Sigmoid colon (tissue), 7 donors: ENCODE results near the gene TNNI3K. TPM values are rescaled to one million over a fixed set of nuclear protein-coding genes. Genes with fewer than 3 reads are reported as not detected.

Experiments used
- DNase-seq: peaks from one replicate; pipeline ENCODE4 v3.0.0-alpha.2; 2019
- H3K27ac ChIP-seq, 4 donors: fragments of 200-600 bp; sonication (generic); one replicate each; pipeline ENCODE4 v1.5.1; 2016 to 2019; ENCODE audit warnings: mild to moderate bottlenecking in 1 of 4
- H3K27me3 ChIP-seq, 3 donors: fragments of 200-600 bp; sonication (generic); one replicate each; pipeline ENCODE4 v1.5.1; 2019; ENCODE audit warnings: mild to moderate bottlenecking in 1 of 3
- H3K36me3 ChIP-seq, 4 donors: fragments of 200-600 bp; sonication (generic); one replicate each; pipeline ENCODE4 v1.5.1; 2016 to 2019
- H3K4me1 ChIP-seq, 4 donors: fragments of 200-600 bp; sonication (generic); one replicate each; pipeline ENCODE4 v1.5.1; 2017 to 2019
- H3K4me3 ChIP-seq, 4 donors: fragments of 200-600 bp; sonication (generic); one replicate each; pipeline ENCODE4 v1.5.1; 2017 to 2019; ENCODE audit warnings: mild to moderate bottlenecking in 2 of 4, moderate library complexity in 1 of 4
- H3K9me3 ChIP-seq, 4 donors: fragments of 200-600 bp in 3 of 4; sonication (generic) in 3 of 4; one replicate each; pipeline versions ENCODE4 v1.5.1 to v1.6.1; 2013 to 2019
- CTCF ChIP-seq, 4 experiments: fragments of 450-650 bp in 3 of 4; fragments of 200-600 bp in 1 of 4; IDR thresholded peaks; one replicate each; pipeline ENCODE4 v1.5.1; 2016 to 2019; ENCODE audit warnings: antibody characterized with exemption in 4 of 4, mild to moderate bottlenecking in 3 of 4, moderate library complexity in 2 of 4
- EP300 ChIP-seq, 4 donors: sonication (generic); formaldehyde crosslinking; IDR thresholded peaks; one replicate each; pipeline ENCODE4 v1.6.1; 2017; ENCODE audit warnings: antibody characterized with exemption in 4 of 4
- POLR2A ChIP-seq, 2 donors: fragments of 450-650 bp; IDR thresholded peaks; one replicate each; pipeline ENCODE4 v1.6.1; 2016; ENCODE audit warnings: antibody characterized with exemption in 2 of 2, mild to moderate bottlenecking in 2 of 2, moderate library complexity in 2 of 2
- POLR2AphosphoS5 ChIP-seq, 4 donors: sonication (generic); formaldehyde crosslinking; IDR thresholded peaks; one replicate each; pipeline ENCODE4 v1.6.1; 2017; ENCODE audit warnings: antibody characterized with exemption in 4 of 4
- WGBS, 2 donors: extraction: QIAGEN DNeasy Blood & Tissue Kit; methylation state at CpG; one replicate each; pipeline ENCODE4 v1.1.7; 2013; 5-methylcytosine and 5-hydroxymethylcytosine counted together
- intact Hi-C: fragments of 100-400 bp; cut with DNase I; formaldehyde crosslinking; loops from one replicate; pipeline ENCODE4 v1.15.1; 2023
- polyA plus RNA-seq, 3 donors: library from polyadenylated mRNA; stranded (reverse); fragments of 200-250 nt; gene quantifications; one replicate each; pipeline ENCODE4 v1.2.3, GENCODE V29; 2013
- total RNA-seq, 4 donors: library from RNA; depleted of rRNA; stranded (reverse); fragments of >200 nt; gene quantifications; one replicate each; pipeline ENCODE4 v1.1.0, GENCODE V29; 2016
- donor health status: healthy with polysubstance abuse.
- donor health status: Bipolar disorder and iron deficiency.
- donor health status: healthy.

TNNI3K gene
- total RNA-seq, result 1 to 10 TPM; 1.6 to 6.9 (median 5.7) TPM
- polyA plus RNA-seq, result 1 to 10 TPM in 1 of 3 donors, under 1 TPM in 1, not detected in 1; 0.45 to 3.0 TPM

- H3K27ac ChIP-seq, result no peak within 1 kb of the TSS
- 76 to 90% methylated on average over 2 of the region's 2 CpGs for WGBS, 2 donors
- H3K4me1 ChIP-seq, result no peaks in the 10 kb centered on the region
- H3K9me3 ChIP-seq, result no peaks in the 10 kb centered on the region
- peaks cover 0 to 4% (median 0%) of the 10 kb centered on the region in 4 donors for H3K36me3 ChIP-seq
- TF ChIP-seq POLR2A (IDR thresholded peaks at IDR 0.05) (no peak), POLR2AphosphoS5 (IDR thresholded peaks at IDR 0.05) (no peak), CTCF (IDR thresholded peaks at IDR 0.05) (no peak), EP300 (IDR thresholded peaks at IDR 0.05) (no peak)
- DNase-seq, result no peak
- intact Hi-C loops, result no loop called here
- H3K27me3 ChIP-seq, result no peaks in the 10 kb centered on the region
- no peak within 1 kb of the TSS for H3K4me3 ChIP-seq
Measured at GRCh38 chr1:74235153-74235552, at the start of gene TNNI3K. Gene TNNI3K (plus strand): TSS chr1:74235387. CDS start chr1:74235452, 65 bp downstream.

GRCh38 chr1:74193908-74194307, 41.3 kb upstream of the TNNI3K start:
- Histone ChIP-seq H3K4me1 (peaks cover 0 to 9% (median 2%) of the 10 kb centered on the region in 4 donors), H3K27ac (no peak overlapping the region), H3K9me3 (no peaks in the 10 kb centered on the region), H3K36me3 (no peaks in the 10 kb centered on the region), H3K27me3 (no peaks in the 10 kb centered on the region), H3K4me3 (no peak overlapping the region)
- no peak for DNase-seq
- WGBS, 2 donors, result 76 to 82% methylated on average over 2 of the region's 2 CpGs
- intact Hi-C loops, result no loop called here
- TF ChIP-seq EP300 (IDR thresholded peaks at IDR 0.05), result no peak

GRCh38 chr1:74195339-74195738, 39.8 kb upstream of the TNNI3K start:
- Histone ChIP-seq H3K27me3 (no peaks in the 10 kb centered on the region), H3K4me3 (no peak overlapping the region), H3K9me3 (no peaks in the 10 kb centered on the region), H3K4me1 (peaks cover 0 to 17% (median 7%) of the 10 kb centered on the region in 4 donors), H3K27ac (no peak overlapping the region), H3K36me3 (peaks cover 0 to 4% (median 0%) of the 10 kb centered on the region in 4 donors)
- intact Hi-C loops, result no loop called here
- no peak for TF ChIP-seq EP300 (IDR thresholded peaks at IDR 0.05)
- TF ChIP-seq CTCF (IDR thresholded peaks at IDR 0.05), result no peak
- no peak for TF ChIP-seq POLR2AphosphoS5 (IDR thresholded peaks at IDR 0.05)
- TF ChIP-seq POLR2A (IDR thresholded peaks at IDR 0.05), result no peak
- DNase-seq, result no peak

- peak overlapping the region; percentile 75 to 88 (median 83) for H3K27ac ChIP-seq
- H3K36me3 ChIP-seq, result peaks cover 0 to 15% (median 0%) of the 10 kb centered on the region in 4 donors
- H3K4me1 ChIP-seq, result peaks cover 0 to 17% (median 7%) of the 10 kb centered on the region in 4 donors
- peak overlapping the region in 3 of 4 donors; percentile 54 to 73 (median 72) for H3K4me3 ChIP-seq
- TF ChIP-seq CTCF (IDR thresholded peaks at IDR 0.05) (no peak), POLR2A (IDR thresholded peaks at IDR 0.05) (no peak), POLR2AphosphoS5 (IDR thresholded peaks at IDR 0.05) (no peak), EP300 (IDR thresholded peaks at IDR 0.05) (no peak)
- no peak for DNase-seq
- H3K9me3 ChIP-seq, result no peaks in the 10 kb centered on the region
- H3K27me3 ChIP-seq, result no peaks in the 10 kb centered on the region
- intact Hi-C loops, result no loop called here
- WGBS, 2 donors, result 73 to 76% methylated on average over 5 of the region's 5 CpGs
Measured at GRCh38 chr1:74197255-74197654, 37.9 kb upstream of the TNNI3K start.

GRCh38 chr1:74197657-74198552, 37.3 kb upstream of the TNNI3K start, which contains the start of the genes FPGT and LRRIQ3:
Gene FPGT (plus strand): TSS chr1:74198242. CDS start chr1:74198279, 37 bp downstream.
Gene LRRIQ3 (minus strand): TSS chr1:74198176. CDS start chr1:74183684, 14,492 bp downstream.
- TF ChIP-seq POLR2AphosphoS5 (IDR thresholded peaks at IDR 0.05) (peak; percentile 84 to 96 (median 92)), POLR2A (IDR thresholded peaks at IDR 0.05) (peak; percentile 70 to 80), EP300 (IDR thresholded peaks at IDR 0.05) (no peak), CTCF (IDR thresholded peaks at IDR 0.05) (no peak)
- DNase-seq, result peak; percentile 97
- peak within 1 kb of the TSS; percentile 75 to 88 (median 83) for H3K27ac ChIP-seq
- no peaks in the 10 kb centered on the region for H3K27me3 ChIP-seq
- H3K9me3 ChIP-seq, result no peaks in the 10 kb centered on the region
- peaks cover 0 to 21% (median 0%) of the 10 kb centered on the region in 4 donors for H3K36me3 ChIP-seq
- 2 to 5% methylated on average over 41 of the region's 41 CpGs for WGBS, 2 donors
- peak within 1 kb of the TSS; percentile 54 to 73 (median 66) for H3K4me3 ChIP-seq
- peaks cover 0 to 17% (median 7%) of the 10 kb centered on the region in 4 donors for H3K4me1 ChIP-seq
- intact Hi-C loops, result no loop called here
